Activated T-cell treated with anti-CD3 and anti-CD28 coated beads for 24 hours (primary cell): ENCODE results near the gene GSG1L.
"Not testable (repeated sequence)": the region's sequence is repeated elsewhere in the genome, so short reads cannot be mapped to it uniquely, and the experiment has no call there.

Experiments
- DNase-seq: peaks from one replicate; pipeline ENCODE4 v3.0.0-alpha.2; 2020; ENCODE audit warnings: low read depth

Gene GSG1L

GRCh38 chr16:27901956-27902355 is 161.6 kb downstream of the GSG1L start:
- no peak for DNase-seq

GRCh38 chr16:27899736-27900135 is 163.8 kb downstream of the GSG1L start:
- DNase-seq = no peak

- no peak for DNase-seq
Measured at GRCh38 chr16:27894386-27894785, 169.1 kb downstream of the GSG1L start.

- no peak for DNase-seq
Measured at GRCh38 chr16:27892879-27893278, 170.6 kb downstream of the GSG1L start.

- DNase-seq = no peak
Measured at GRCh38 chr16:27890866-27891265, 172.6 kb downstream of the GSG1L start.

- DNase-seq = no peak
Measured at GRCh38 chr16:27890006-27890405, 173.5 kb downstream of the GSG1L start.

GRCh38 chr16:27883576-27883975 is 179.9 kb downstream of the GSG1L start:
- no peak for DNase-seq

- no peak for DNase-seq
Measured at GRCh38 chr16:27880287-27880686, 183.2 kb downstream of the GSG1L start.

- DNase-seq = no peak
Measured at GRCh38 chr16:27879601-27880247, 183.8 kb downstream of the GSG1L start.

GRCh38 chr16:27872627-27873026 is 190.9 kb downstream of the GSG1L start:
- DNase-seq = not testable (repeated sequence)

GRCh38 chr16:27870116-27870798 is 193.3 kb downstream of the GSG1L start:
- no peak for DNase-seq

GRCh38 chr16:27869411-27869810 is 194.1 kb downstream of the GSG1L start:
- no peak for DNase-seq

GRCh38 chr16:27868180-27868579 is 195.3 kb downstream of the GSG1L start:
- no peak for DNase-seq

- peak; percentile 47 for DNase-seq
Measured at GRCh38 chr16:27867122-27868110, 196.1 kb downstream of the GSG1L start.

GRCh38 chr16:27863377-27863776 is 200.1 kb downstream of the GSG1L start:
- no peak for DNase-seq

GRCh38 chr16:27862953-27863352 is 200.6 kb downstream of the GSG1L start:
- no peak for DNase-seq

- DNase-seq = no peak
Measured at GRCh38 chr16:27860091-27860490, 203.4 kb downstream of the GSG1L start.

GRCh38 chr16:27859020-27859419 is 204.5 kb downstream of the GSG1L start:
- no peak for DNase-seq

GRCh38 chr16:27853651-27854050 is 209.9 kb downstream of the GSG1L start:
- DNase-seq = no peak

- DNase-seq = no peak
Measured at GRCh38 chr16:27853101-27853500, 210.4 kb downstream of the GSG1L start.

- DNase-seq = no peak
Measured at GRCh38 chr16:27852681-27853080, 210.8 kb downstream of the GSG1L start.

GRCh38 chr16:27852116-27852515 is 211.4 kb downstream of the GSG1L start:
- no peak for DNase-seq

- DNase-seq = no peak
Measured at GRCh38 chr16:27851586-27851985, 211.9 kb downstream of the GSG1L start.
